Measurements from ENCODE around the gene ODF2. TPM values are rescaled to one million over a fixed set of nuclear protein-coding genes. Genes with fewer than 3 reads are reported as not detected.
A peak's percentile ranks its signal among the peaks of the same experiment; 100 is the strongest.

Gene ODF2
- total RNA-seq, 2 donors from 2014 or later: 27.0 to 65.8 TPM

DNA sequence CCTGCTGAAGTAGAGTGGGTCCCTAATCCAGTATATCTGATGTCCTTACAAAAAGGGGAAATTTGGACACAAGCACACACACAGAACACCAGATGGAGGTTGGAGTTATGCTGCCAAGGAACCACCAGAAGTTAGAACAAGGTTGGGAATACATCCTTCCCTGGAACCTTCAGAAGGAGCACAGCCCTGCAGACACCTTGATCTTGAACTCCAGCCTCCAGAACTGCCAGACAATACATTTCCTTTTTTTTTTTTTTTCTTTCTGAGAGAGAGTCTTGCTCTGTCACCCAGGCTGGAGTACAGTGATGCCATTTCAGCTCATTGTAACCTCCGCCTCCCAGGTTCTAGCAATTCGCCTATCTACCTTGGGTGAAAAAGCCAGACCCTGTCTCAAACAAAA lies 7.1 kb upstream of the ODF2 start:
- no peak overlapping the region for H3K27ac ChIP-seq
- intact Hi-C loops (cut with DNase I): no loop called here
- no peaks in the 10 kb centered on the region for H3K27me3 ChIP-seq (replicated peaks; ENCODE audit: insufficient read depth)
- H3K4me1 ChIP-seq (replicated peaks): no peaks in the 10 kb centered on the region
- TF ChIP-seq POLR2AphosphoS5 (IDR thresholded peaks at IDR 0.05) (no peak), POLR2A (IDR thresholded peaks at IDR 0.05) (no peak)
- TF ChIP-seq, protein P1, sequence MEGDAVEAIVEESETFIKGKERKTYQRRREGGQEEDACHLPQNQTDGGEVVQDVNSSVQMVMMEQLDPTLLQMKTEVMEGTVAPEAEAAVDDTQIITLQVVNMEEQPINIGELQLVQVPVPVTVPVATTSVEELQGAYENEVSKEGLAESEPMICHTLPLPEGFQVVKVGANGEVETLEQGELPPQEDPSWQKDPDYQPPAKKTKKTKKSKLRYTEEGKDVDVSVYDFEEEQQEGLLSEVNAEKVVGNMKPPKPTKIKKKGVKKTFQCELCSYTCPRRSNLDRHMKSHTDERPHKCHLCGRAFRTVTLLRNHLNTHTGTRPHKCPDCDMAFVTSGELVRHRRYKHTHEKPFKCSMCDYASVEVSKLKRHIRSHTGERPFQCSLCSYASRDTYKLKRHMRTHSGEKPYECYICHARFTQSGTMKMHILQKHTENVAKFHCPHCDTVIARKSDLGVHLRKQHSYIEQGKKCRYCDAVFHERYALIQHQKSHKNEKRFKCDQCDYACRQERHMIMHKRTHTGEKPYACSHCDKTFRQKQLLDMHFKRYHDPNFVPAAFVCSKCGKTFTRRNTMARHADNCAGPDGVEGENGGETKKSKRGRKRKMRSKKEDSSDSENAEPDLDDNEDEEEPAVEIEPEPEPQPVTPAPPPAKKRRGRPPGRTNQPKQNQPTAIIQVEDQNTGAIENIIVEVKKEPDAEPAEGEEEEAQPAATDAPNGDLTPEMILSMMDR (IDR thresholded peaks at IDR 0.05): no peak
- no peaks in the 10 kb centered on the region for H3K36me3 ChIP-seq
- H3K4me3 ChIP-seq: no peak overlapping the region
- no peak for DNase-seq (ENCODE audit: low spot score)
- H3K9me3 ChIP-seq: no peaks in the 10 kb centered on the region
- 93% methylated on average over 2 of the region's 2 CpGs for WGBS

DNA sequence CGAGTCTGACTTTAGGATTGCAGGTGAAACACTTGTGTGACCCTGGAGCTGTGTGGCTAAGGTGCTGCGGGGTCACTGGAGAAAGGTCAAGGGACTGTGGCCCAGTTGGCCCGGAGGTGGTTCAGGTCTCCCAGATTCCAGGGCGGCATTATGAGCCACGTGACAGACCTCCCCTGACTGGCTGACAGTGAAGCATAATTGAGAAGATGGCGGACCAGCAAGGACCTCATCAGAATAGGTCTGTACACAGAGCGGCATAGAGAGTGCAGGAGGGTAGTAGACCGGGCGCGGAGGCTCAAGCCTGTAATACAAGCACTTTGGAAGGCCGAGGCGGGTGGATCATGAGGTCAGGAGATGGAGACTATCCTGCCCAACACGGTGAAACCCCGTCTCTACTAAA lies 815 bp upstream of the ODF2 start:
- intact Hi-C loops (cut with DNase I): no loop called here
- no peak overlapping the region for H3K4me3 ChIP-seq
- WGBS: 79% methylated on average over 14 of the region's 14 CpGs

DNA sequence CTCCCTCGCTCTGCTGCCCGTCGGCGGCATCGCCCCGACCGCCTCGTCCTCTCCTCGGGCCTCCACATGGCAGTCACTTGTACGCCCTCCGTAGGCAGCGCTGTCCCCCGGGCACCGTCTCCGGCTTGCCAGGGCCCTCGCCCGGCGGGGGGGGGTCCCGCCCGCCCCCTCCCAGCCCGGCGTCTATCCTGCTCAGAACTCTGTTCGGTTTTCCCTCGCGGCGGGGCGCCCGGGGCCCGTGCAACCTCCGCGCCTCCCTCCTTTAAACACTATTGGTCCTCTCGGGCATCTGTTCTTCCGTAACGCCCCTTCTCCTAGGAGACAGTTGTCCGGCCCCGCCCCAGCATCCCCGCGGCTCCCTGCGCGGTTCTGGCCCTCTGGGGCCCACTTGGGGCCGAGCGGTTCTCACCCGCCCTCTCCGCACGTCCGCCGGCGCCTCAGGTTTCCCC lies 831 bp downstream of the ODF2 start:
- Histone ChIP-seq H3K27me3 (replicated peaks; ENCODE audit: insufficient read depth) (no peaks in the 10 kb centered on the region), H3K4me3 (peak overlapping the region; percentile 61 to 93), H3K9me3 (no peaks in the 10 kb centered on the region), H3K4me1 (replicated peaks) (peaks cover 8% of the 10 kb centered on the region), H3K27ac (peak overlapping the region; percentile 65 to 77), H3K36me3 (peaks cover 0 to 4% of the 10 kb centered on the region in 2 donors)
- WGBS: 0% methylated on average over 48 of the region's 48 CpGs
- peak; percentile 60 for DNase-seq (ENCODE audit: low spot score)
- TF ChIP-seq POLR2A (IDR thresholded peaks at IDR 0.05) (no peak), POLR2AphosphoS5 (IDR thresholded peaks at IDR 0.05) (peak; percentile 56)
- TF ChIP-seq, protein P1 (IDR thresholded peaks at IDR 0.05): no peak
- intact Hi-C loops (cut with DNase I): no loop called here

More for the DNA sequence above, 815 bp upstream of the ODF2 start:
- TF ChIP-seq POLR2A (IDR thresholded peaks at IDR 0.05) (no peak), POLR2AphosphoS5 (IDR thresholded peaks at IDR 0.05) (no peak)
- TF ChIP-seq, protein P1 (IDR thresholded peaks at IDR 0.05): no peak
- no peak for DNase-seq (ENCODE audit: low spot score)
- Histone ChIP-seq H3K27me3 (replicated peaks; ENCODE audit: insufficient read depth) (no peaks in the 10 kb centered on the region), H3K4me1 (replicated peaks) (peaks cover 8% of the 10 kb centered on the region), H3K9me3 (no peaks in the 10 kb centered on the region), H3K36me3 (peaks cover 0 to under 1% of the 10 kb centered on the region in 2 donors), H3K27ac (no peak overlapping the region)

DNA sequence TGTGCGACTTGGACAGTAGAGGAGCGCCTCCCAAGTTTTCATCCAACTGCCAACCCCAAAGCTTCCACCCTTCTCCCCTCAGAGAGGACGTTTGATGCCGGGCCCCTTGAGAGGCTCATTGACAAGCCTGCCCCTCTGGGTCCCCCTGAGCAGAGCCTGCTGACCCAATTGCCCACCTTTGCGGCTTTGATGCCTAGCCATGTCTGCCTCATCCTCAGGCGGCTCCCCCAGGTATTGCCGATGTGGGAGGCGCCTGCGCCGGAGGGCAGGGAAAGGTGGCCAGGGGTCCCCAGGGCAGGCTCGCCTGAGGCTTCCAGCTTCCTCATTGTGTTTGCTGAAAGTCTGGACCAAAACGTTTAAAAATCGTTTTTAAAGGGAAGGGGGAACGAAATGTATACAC lies 1.4 kb downstream of the ODF2 start:
- H3K27ac ChIP-seq: no peak overlapping the region
- no peak for DNase-seq (ENCODE audit: low spot score)
- 35% methylated on average over 14 of the region's 14 CpGs for WGBS

DNA sequence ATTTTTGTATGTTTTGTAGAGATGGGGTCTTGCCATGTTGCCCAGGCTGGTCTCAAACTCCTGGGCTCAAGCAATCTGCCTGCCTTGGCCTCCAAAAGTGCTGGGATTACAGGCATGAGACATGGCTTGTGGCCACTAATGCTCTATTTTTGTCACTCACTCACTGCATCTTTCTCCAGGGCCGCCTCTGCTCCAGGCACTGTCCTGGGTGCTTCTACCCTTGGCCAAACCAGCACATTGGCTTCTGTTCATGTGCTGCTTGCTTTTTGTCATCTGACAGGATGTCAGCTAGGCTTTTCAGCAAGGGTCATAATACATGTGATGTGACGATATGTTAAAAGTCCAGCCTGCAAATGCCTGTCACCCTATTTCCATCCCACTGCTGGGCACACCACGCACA lies 3.2 kb downstream of the ODF2 start:
- Histone ChIP-seq H3K27ac (no peak overlapping the region), H3K9me3 (no peaks in the 10 kb centered on the region), H3K36me3 (peaks cover 0 to 4% of the 10 kb centered on the region in 2 donors), H3K4me1 (replicated peaks) (peaks cover 8% of the 10 kb centered on the region), H3K27me3 (replicated peaks; ENCODE audit: insufficient read depth) (no peaks in the 10 kb centered on the region), H3K4me3 (no peak overlapping the region)
- no peak for DNase-seq (ENCODE audit: low spot score)
- TF ChIP-seq POLR2AphosphoS5 (IDR thresholded peaks at IDR 0.05) (no peak), POLR2A (IDR thresholded peaks at IDR 0.05) (no peak)
- TF ChIP-seq, protein P1 (IDR thresholded peaks at IDR 0.05): no peak
- intact Hi-C loops (cut with DNase I): no loop called here
- WGBS: 96% methylated on average over 3 of the region's 3 CpGs

More for the DNA sequence above, 1.4 kb downstream of the ODF2 start:
- no peak for TF ChIP-seq POLR2AphosphoS5 (IDR thresholded peaks at IDR 0.05)
- no peak for TF ChIP-seq POLR2A (IDR thresholded peaks at IDR 0.05)
- TF ChIP-seq, protein P1 (IDR thresholded peaks at IDR 0.05): no peak
- Histone ChIP-seq H3K27me3 (replicated peaks; ENCODE audit: insufficient read depth) (no peaks in the 10 kb centered on the region), H3K9me3 (no peaks in the 10 kb centered on the region), H3K36me3 (peaks cover 0 to 4% of the 10 kb centered on the region in 2 donors), H3K4me3 (peak overlapping the region; percentile 61 to 93), H3K4me1 (replicated peaks) (peaks cover 8% of the 10 kb centered on the region)
- intact Hi-C loops (cut with DNase I): no loop called here
